GM12864 (cell line): ENCODE results near the gene UBR1.
"Not testable (repeated sequence)": the region's sequence is repeated elsewhere in the genome, so short reads cannot be mapped to it uniquely, and the experiment has no call there.

Experiments
- DNase-seq: peaks from one replicate; pipeline ENCODE4 v3.0.0-alpha.2; 2011; ENCODE audit warnings: low read depth
- H3K4me3 ChIP-seq: 2 replicates; pipeline ENCODE4 v1.5.1; 2011; ENCODE audit warnings: mild to moderate bottlenecking, low read depth, low read length, control low read depth
- CTCF ChIP-seq: IDR thresholded peaks from 2 replicates; pipeline ENCODE4 v1.5.1; 2011; ENCODE audit warnings: low read depth, mild to moderate bottlenecking, moderate library complexity, low read length, control low read depth, inconsistent platforms; ENCODE audit errors: missing control alignments

UBR1 gene

GRCh38 chr15:42915654-42916315 is 190.1 kb downstream of the UBR1 start:
- no peak for DNase-seq
- no peak for TF ChIP-seq CTCF

DNA sequence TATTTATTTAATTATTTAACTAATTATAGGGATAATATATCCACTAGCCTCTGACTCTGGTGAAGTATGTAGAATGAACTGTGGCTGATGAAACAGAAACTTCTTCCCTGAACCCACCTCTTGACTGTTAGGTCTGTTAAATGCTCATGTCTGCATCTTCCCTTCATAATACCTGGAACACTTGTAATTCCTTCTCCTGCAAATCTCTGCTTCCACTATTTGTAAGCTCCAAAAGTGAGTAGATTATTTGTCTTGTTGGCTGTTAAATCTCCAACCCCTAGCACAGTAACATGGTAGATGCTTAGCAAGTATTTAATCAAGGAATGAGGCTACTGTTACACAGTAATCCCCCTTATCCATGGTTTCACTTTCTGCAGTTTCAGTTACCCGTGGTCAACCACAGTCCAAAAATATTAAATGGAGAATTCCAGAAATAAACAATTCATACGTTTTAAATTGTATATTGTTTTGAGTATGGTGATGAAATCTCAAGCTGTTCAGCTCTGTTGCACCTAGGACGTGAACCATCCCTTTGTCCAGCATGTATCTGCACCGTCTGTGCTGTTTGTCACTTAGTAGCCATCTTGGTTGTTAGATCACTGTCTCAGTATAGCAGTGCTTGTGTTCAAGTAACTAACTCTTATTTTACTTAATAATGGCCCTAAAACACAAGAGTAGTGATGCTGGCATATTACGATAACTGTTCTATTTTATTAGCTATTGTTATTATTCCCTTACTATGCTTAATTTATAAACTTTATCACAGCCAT is 190.9 kb downstream of the UBR1 start:
- no peak for DNase-seq

More at GRCh38 chr15:42915654-42916315, 190.1 kb downstream of the UBR1 start:
- no peak overlapping the region for H3K4me3 ChIP-seq

DNA sequence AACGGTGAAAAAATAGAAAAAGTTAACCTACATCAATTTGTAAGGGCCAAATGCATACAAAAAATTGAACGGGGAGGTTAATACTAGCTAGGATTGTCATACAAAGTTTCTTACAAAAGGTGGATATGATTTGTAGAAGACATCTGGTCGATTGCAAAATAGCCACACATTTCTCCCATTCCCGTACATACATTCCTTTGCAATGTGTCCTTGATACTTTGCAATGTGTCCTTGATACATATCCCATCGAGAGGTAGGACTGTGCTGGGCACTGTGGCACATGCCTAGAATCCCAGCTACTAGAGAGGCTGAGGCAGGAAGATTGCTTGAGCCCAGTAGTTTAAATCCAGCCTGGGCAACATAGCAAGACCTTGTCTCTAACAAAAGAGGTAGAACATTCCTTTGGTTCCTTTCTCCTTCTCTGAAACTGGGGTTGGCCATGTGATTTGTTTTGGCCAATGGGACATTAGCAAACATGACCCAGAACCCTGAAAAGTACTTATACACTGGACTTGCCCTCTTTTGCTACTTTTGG is 194.7 kb downstream of the UBR1 start:
- TF ChIP-seq CTCF, result no peak
- DNase-seq, result no peak
- no peak overlapping the region for H3K4me3 ChIP-seq

More for the DNA sequence above, 190.9 kb downstream of the UBR1 start:
- TF ChIP-seq CTCF, result no peak
- no peak overlapping the region for H3K4me3 ChIP-seq

DNA sequence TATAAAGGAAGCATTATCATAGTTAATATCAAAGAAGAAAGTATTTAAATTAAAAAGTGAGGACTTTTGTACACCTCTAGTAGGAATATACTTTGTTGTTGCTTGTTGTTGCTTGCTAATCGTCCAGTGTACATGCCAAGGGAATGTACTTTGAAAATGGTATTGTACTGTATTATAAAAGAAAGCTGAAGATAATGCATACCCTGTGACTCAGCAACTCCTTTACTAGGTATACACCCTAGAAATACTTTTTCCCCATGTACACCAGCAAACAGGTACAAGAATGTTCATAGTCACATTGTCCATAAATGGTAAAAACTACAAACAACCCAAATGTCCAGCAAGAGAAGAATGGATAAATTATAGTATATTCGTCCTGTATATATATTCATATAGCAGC is 197.3 kb downstream of the UBR1 start:
- DNase-seq, result no peak
- no peak for TF ChIP-seq CTCF
- no peak overlapping the region for H3K4me3 ChIP-seq

DNA sequence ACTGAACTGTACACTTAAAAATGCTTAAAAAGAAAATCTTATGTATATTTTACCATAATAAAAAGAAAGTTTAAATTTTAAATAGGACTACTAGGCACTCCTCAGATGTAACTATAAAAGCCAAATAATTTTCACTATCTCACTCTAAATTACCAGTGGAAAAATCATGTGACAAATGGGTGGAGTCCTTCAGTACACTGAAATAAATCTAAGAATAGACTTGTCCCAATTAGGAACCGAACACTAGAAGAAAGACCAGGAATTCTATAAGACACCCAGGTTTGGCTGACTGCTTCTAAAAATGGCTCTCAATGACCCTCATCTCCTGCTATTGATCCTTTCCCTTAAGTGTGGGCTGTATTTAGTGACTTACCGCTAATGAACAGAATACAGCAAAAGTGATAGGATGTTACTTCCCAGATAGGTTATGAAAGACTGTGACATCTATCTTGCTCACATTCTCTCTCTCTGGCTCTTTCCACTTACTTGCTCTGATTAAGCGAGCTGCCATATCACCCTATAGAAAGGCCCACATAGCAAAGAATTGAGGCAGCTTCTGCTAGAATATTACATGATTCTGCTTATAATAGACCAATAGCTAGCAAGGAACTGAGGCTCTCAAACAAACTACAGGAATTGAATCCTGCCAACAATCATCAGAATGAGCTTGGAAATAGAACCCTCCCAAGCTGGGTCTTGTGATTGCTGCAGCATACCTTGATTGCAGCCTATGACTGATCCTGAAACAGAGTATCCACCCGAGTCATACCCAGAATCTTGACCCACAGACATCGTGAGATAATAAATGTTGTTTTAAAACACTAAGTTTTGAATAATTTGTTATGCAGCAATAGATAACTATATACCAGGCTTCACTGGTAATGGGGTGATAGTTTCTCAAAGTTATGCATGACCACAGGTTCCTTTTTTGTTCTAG is 202.2 kb downstream of the UBR1 start:
- no peak for DNase-seq
- no peak for TF ChIP-seq CTCF

DNA sequence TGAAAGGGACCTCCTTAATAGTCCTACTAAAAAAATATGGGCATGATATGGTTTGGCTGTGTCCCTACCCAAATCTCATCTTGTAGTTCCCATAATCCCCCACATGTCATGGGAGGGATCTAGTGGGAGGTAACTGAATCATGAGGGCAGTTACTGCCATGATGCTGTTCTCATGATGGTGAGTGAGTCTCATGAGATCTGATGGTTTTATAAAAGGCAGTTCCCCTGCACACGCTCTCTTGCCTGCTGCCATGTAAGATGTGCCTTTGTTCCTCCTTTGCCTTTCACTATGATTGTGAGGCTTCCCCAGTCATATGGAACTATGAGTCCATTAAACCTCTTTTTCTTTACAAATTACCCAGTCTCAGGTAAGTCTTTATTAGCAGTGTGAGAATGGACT is 211.9 kb downstream of the UBR1 start:
- not testable (repeated sequence) for H3K4me3 ChIP-seq, DNase-seq

More for the DNA sequence above, 202.2 kb downstream of the UBR1 start:
- no peak overlapping the region for H3K4me3 ChIP-seq
